ES-I3 (cell line): ENCODE data around the gene INTS14.
"Not testable (repeated sequence)": the region's sequence is repeated elsewhere in the genome, so short reads cannot be mapped to it uniquely, and the experiment has no call there.

Experiments
- H3K36me3 ChIP-seq: 2 replicates; pipeline ENCODE4 v1.6.1; 2013; ENCODE audit warnings: mild to moderate bottlenecking, low read length, control low read depth, moderate library complexity; ENCODE audit not compliant: insufficient read depth
- H3K4me1 ChIP-seq: 2 replicates; pipeline ENCODE4 v1.6.1; 2013; ENCODE audit warnings: mild to moderate bottlenecking, control low read depth, low read length; ENCODE audit not compliant: insufficient read depth
- H3K9ac ChIP-seq: 2 replicates; pipeline ENCODE4 v1.6.1; 2013; ENCODE audit warnings: low read depth, mild to moderate bottlenecking, low read length, moderate library complexity
- H3K9me3 ChIP-seq: 2 replicates; pipeline ENCODE4 v1.6.1; 2013; ENCODE audit warnings: mild to moderate bottlenecking, low read length, moderate library complexity; ENCODE audit not compliant: control insufficient read depth, insufficient read depth

INTS14 gene

GRCh38 chr15:65551183-65551582 lies 59.7 kb downstream of the INTS14 start:
- Histone ChIP-seq H3K9me3 (no peaks in the 10 kb centered on the region), H3K36me3 (peaks cover 3% of the 10 kb centered on the region; the same call in 1 of the 2 replicates), H3K4me1 (no peaks in the 10 kb centered on the region), H3K9ac (no peak overlapping the region)

- H3K36me3 ChIP-seq = peaks cover 3% of the 10 kb centered on the region; the same call in 1 of the 2 replicates
These were observed 60.2 kb downstream of the INTS14 start for GRCh38 chr15:65550681-65551098.

GRCh38 chr15:65549288-65549687 lies 61.6 kb downstream of the INTS14 start:
- H3K4me1 ChIP-seq, H3K9me3 ChIP-seq, H3K9ac ChIP-seq, H3K36me3 ChIP-seq: not testable (repeated sequence)

More at GRCh38 chr15:65550681-65551098, 60.2 kb downstream of the INTS14 start:
- Histone ChIP-seq H3K4me1 (no peaks in the 10 kb centered on the region), H3K9me3 (no peaks in the 10 kb centered on the region), H3K9ac (no peak overlapping the region)

GRCh38 chr15:65547841-65548240 lies 63.1 kb downstream of the INTS14 start:
- Histone ChIP-seq H3K9ac (no peak overlapping the region), H3K4me1 (no peaks in the 10 kb centered on the region), H3K9me3 (no peaks in the 10 kb centered on the region), H3K36me3 (no peaks in the 10 kb centered on the region)

DNA sequence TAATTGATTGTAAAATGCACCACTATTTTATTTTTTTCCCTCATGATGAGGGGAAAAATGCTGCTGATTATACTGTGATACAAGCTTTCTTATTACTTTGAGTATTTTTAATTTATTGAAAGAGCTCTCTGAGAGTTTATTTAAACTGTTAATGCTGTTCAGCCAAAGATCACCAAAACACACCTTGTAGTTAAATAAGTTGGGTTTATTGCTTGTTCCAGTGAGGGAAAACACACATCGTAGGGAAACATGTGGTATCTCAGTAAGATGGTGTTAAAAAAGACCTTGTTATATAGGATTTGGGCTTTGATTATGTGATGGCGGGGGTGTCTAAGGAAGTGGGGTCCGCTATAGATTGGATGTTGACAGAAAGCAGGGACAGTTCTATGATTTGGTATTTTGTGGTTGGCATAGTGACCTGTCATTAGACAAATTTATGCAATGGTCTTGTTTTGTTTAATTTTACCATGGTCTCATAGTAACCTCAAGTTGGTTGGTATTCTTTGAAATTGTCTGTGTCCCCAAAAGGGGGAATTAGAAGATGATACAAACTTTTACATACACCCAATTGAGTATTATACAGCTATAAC lies 69.6 kb downstream of the INTS14 start:
- H3K36me3 ChIP-seq = no peaks in the 10 kb centered on the region; the same call in 1 of the 2 replicates
- H3K9me3 ChIP-seq = no peaks in the 10 kb centered on the region
- no peaks in the 10 kb centered on the region for H3K4me1 ChIP-seq
- H3K9ac ChIP-seq = no peak overlapping the region

DNA sequence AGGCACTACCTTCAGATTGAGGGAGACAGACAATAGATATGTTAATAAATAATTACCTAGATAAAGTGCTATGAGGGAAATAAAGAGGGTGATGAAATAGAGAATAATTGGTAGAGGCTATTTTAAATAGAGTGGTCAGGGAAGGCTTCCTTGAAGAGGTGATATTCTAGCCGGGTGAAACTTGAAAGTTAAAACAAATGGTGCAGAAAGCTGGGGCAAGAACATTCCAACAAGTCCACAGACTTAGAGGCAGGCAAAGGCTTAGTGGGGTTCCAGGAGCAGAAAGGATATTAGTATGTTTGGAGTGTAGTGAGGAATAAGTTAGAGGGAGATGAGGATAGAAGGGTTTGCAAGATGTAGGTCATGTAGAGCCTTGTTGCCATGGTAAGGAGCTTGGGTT lies 70.6 kb downstream of the INTS14 start:
- Histone ChIP-seq H3K4me1 (no peaks in the 10 kb centered on the region), H3K36me3 (no peaks in the 10 kb centered on the region; the same call in 1 of the 2 replicates), H3K9me3 (no peaks in the 10 kb centered on the region), H3K9ac (no peak overlapping the region)

GRCh38 chr15:65535192-65535591 lies 75.7 kb downstream of the INTS14 start:
- Histone ChIP-seq H3K36me3 (no peaks in the 10 kb centered on the region; the same call in 1 of the 2 replicates), H3K4me1 (peaks cover 13% of the 10 kb centered on the region), H3K9me3 (no peaks in the 10 kb centered on the region), H3K9ac (no peak overlapping the region)

DNA sequence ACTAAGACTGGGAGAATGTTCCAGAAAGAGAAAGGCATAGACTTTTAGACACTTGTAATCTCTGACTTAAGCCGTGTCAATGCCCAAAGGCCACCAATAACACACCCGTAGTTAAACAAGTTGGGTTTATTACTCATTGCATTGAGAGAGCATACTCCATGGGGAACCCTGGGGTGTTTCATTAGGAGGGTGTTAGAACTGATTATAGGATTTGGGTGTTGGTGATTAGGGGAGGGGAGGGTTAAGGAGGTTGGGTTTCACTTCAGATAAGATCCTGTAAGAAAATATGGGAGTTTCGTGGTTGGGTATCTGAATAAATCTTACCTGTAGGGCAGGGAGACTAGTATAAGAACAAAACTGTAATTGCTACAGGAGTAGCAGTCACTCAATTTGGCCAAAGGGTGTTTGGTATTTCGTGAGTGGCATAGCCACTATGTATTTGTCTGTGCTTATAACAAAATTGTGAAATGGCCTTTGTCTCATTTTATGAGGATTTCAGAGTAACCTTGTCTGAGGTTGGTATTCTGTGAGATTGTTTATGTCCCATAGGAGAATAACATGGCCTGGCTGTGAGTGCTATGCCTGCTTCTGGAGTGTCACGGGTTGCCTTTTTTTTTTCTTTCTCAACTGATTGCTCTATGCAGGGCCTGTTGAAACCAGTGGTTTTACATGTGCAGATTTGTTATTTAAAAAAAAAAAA lies 77.7 kb downstream of the INTS14 start:
- Histone ChIP-seq H3K36me3 (no peaks in the 10 kb centered on the region; the same call in 1 of the 2 replicates), H3K9ac (no peak overlapping the region), H3K4me1 (peaks cover 13% of the 10 kb centered on the region), H3K9me3 (no peaks in the 10 kb centered on the region)

GRCh38 chr15:65532738-65533051 lies 78.2 kb downstream of the INTS14 start:
- Histone ChIP-seq H3K9ac (no peak overlapping the region), H3K4me1 (peaks cover 13% of the 10 kb centered on the region), H3K9me3 (no peaks in the 10 kb centered on the region), H3K36me3 (no peaks in the 10 kb centered on the region; the same call in 1 of the 2 replicates)

DNA sequence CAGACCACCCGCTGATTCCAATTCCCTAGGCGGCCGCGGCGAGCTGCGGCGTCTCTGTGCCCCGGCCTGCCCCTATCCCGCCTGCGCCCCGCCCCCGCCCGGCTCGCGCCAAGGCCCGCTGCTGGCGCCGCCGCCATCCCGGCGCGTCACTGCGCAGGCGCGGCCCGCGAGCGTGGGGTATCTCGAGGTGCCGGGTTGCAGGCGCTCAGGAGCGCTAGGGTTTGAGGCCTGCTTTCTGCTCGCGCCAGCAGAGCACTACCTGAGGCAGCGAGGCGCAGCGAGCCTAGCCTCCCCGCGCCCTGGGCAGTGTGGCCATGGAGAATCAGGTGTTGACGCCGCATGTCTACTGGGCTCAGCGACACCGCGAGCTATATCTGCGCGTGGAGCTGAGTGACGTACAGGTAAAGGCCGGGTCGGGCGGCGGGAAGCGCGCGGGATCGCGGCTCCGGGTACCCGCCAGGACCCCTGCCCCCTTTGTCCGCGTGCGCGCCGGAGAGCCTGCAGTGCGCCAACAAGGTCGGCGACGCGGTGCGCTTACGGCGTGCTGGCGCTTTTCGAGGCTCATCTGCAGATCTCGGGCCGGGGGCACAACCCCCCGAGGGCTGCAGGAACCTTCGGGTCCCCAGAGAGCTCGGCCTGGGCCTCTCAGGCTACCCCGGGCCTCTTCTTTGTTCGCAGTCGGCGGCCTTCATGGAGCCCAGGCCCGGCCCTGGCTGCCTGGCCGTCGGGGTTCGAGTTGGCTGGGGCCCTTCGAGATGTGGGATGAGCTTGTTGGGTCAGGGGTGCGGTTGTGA lies 80.4 kb downstream of the INTS14 start, which contains the start of gene HACD3:
Gene HACD3 (plus strand): TSS at position 146 of the 794 bp plus-strand sequence. CDS start 169 bp downstream, at position 315.
- H3K4me1 ChIP-seq = peaks cover 13% of the 10 kb centered on the region
- H3K9me3 ChIP-seq = no peaks in the 10 kb centered on the region
- H3K36me3 ChIP-seq = no peaks in the 10 kb centered on the region
- H3K9ac ChIP-seq = peak within 1 kb of the TSS; percentile 85

DNA sequence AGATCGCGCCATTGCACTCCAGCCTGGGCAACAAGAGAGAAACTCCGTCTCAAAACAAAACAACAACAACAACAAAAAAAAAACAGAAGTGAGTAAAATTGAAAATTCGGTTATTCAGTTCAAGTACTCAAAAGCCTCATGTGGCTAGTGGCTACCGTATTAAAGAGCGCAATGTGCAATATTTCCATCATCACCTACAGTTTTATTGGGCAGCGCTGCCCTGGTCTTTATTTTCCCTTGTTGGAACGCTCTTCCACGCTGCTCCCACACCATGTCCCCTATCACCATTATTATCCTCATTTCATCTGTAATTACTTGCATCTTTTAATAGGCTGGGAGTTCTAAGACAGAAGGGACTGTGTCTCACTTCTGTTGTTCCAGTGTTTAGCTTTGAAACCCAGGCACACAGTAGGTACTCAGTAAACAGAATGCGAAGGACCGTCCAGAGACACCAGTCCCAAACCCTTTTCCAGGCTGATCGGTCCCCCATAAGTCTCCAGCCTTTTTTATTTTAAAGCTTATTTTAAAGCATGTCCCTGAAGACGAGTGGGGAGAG lies 81.1 kb downstream of the INTS14 start:
- H3K36me3 ChIP-seq = no peaks in the 10 kb centered on the region
- H3K9ac ChIP-seq = peak overlapping the region; percentile 85
- H3K4me1 ChIP-seq = peaks cover 13% of the 10 kb centered on the region
- H3K9me3 ChIP-seq = no peaks in the 10 kb centered on the region
